IMR-90 (cell line): ENCODE data around the gene STK36.

ENCODE experiments used
- CEBPB ChIP-seq: IDR thresholded peaks from 2 replicates; pipeline ENCODE4 v1.6.1; 2012; ENCODE audit warnings: low read depth, low read length, improper control_type of control experiment
- POLR2A ChIP-seq: IDR thresholded peaks from 2 replicates; pipeline ENCODE4 v1.6.1; 2012; ENCODE audit warnings: mild to moderate bottlenecking, low read depth, low read length
- TF ChIP-seq, protein P1 (sequence below): conservative IDR thresholded peaks from 2 replicates; pipeline ENCODE4 v1.5.1; 2012; ENCODE audit warnings: mild to moderate bottlenecking, low read depth, low read length, improper control_type of control experiment
- TF ChIP-seq, protein P2 (sequence below): fragments of 150-350 bp; IDR thresholded peaks from 2 replicates; pipeline ENCODE4 v1.6.1; 2016; ENCODE audit warnings: low read depth, mild to moderate bottlenecking, low read length, moderate library complexity, borderline replicate concordance

DNA sequence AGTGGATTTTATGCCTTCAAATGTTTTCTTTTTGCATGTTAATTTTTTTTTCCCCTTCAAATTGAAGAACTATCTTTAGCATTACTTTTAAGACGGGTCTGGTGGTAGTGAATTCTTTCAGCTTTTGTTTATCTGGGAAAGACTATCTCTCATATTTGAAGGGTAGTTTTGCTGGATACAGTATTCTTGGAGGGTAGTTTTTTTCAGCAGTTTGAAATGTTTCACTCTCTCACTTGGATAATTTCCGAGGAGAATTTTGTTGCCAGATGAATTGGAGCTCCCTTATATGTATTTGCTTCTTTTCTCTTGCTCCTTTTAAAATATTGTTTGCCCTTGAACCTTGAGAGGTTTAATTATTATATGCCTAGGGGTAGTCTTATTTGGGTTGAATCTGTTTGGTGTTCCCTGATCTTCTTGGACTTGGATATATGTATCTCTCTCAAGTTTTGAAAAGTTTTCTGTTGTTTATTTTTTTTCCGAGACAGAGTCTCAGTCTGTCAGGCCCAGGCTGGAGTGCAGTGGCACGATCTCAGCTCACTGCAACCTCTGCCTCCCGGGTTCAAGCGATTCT, 54.2 kb downstream of the STK36 start:
- TF ChIP-seq, protein P1, sequence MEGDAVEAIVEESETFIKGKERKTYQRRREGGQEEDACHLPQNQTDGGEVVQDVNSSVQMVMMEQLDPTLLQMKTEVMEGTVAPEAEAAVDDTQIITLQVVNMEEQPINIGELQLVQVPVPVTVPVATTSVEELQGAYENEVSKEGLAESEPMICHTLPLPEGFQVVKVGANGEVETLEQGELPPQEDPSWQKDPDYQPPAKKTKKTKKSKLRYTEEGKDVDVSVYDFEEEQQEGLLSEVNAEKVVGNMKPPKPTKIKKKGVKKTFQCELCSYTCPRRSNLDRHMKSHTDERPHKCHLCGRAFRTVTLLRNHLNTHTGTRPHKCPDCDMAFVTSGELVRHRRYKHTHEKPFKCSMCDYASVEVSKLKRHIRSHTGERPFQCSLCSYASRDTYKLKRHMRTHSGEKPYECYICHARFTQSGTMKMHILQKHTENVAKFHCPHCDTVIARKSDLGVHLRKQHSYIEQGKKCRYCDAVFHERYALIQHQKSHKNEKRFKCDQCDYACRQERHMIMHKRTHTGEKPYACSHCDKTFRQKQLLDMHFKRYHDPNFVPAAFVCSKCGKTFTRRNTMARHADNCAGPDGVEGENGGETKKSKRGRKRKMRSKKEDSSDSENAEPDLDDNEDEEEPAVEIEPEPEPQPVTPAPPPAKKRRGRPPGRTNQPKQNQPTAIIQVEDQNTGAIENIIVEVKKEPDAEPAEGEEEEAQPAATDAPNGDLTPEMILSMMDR = no peak
- TF ChIP-seq POLR2A = no peak
- TF ChIP-seq, protein P2, sequence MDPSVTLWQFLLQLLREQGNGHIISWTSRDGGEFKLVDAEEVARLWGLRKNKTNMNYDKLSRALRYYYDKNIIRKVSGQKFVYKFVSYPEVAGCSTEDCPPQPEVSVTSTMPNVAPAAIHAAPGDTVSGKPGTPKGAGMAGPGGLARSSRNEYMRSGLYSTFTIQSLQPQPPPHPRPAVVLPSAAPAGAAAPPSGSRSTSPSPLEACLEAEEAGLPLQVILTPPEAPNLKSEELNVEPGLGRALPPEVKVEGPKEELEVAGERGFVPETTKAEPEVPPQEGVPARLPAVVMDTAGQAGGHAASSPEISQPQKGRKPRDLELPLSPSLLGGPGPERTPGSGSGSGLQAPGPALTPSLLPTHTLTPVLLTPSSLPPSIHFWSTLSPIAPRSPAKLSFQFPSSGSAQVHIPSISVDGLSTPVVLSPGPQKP = no peak
- TF ChIP-seq CEBPB = no peak
